GM18868 (cell line): ENCODE results near the gene ITPR1.

Experiments
- ATAC-seq: cut with Tn5 transposase; IDR thresholded peaks from one replicate; pipeline ENCODE4 v1.9.1; 2021; ENCODE audit warnings: mild to moderate bottlenecking, moderate library complexity; ENCODE audit not compliant: unreplicated experiment

Gene ITPR1

GRCh38 chr3:4865714-4866113, 372.6 kb downstream of the ITPR1 start:
- ATAC-seq, result no peak

- ATAC-seq, result no peak
These were observed 373.7 kb downstream of the ITPR1 start for GRCh38 chr3:4866866-4867265.

GRCh38 chr3:4877173-4877787, 384.1 kb downstream of the ITPR1 start:
- no peak for ATAC-seq

- ATAC-seq, result no peak
These were observed 387.7 kb downstream of the ITPR1 start for GRCh38 chr3:4880850-4881249.

- ATAC-seq, result no peak
These were observed 389.4 kb downstream of the ITPR1 start for GRCh38 chr3:4882548-4882947.

GRCh38 chr3:4883011-4883410, 389.9 kb downstream of the ITPR1 start:
- ATAC-seq, result no peak

- no peak for ATAC-seq
These were observed 391.7 kb downstream of the ITPR1 start for GRCh38 chr3:4884888-4885287.

- ATAC-seq, result no peak
These were observed 392.2 kb downstream of the ITPR1 start for GRCh38 chr3:4885316-4885715.

- no peak for ATAC-seq
These were observed 393.3 kb downstream of the ITPR1 start for GRCh38 chr3:4886448-4886847.

- ATAC-seq, result no peak
These were observed 394.0 kb downstream of the ITPR1 start for GRCh38 chr3:4887177-4887576.

GRCh38 chr3:4888913-4889846, 396.0 kb downstream of the ITPR1 start:
- ATAC-seq, result peak; percentile 96

- ATAC-seq, result no peak
These were observed 396.7 kb downstream of the ITPR1 start for GRCh38 chr3:4889896-4890295.

GRCh38 chr3:4894891-4895530, 401.9 kb downstream of the ITPR1 start:
- no peak for ATAC-seq

- ATAC-seq, result no peak
These were observed 402.7 kb downstream of the ITPR1 start for GRCh38 chr3:4895838-4896237.
